NOMO-1 (cell line): ENCODE measurements around the gene NBEAL2.

ENCODE experiments used
- DNase-seq, 2 experiments: peaks; one replicate each; lab custom pipeline; 2025; ENCODE audit not compliant: unreplicated experiment in 2 of 2; lab: John Stamatoyannopoulos, UW

The NBEAL2 gene

DNA sequence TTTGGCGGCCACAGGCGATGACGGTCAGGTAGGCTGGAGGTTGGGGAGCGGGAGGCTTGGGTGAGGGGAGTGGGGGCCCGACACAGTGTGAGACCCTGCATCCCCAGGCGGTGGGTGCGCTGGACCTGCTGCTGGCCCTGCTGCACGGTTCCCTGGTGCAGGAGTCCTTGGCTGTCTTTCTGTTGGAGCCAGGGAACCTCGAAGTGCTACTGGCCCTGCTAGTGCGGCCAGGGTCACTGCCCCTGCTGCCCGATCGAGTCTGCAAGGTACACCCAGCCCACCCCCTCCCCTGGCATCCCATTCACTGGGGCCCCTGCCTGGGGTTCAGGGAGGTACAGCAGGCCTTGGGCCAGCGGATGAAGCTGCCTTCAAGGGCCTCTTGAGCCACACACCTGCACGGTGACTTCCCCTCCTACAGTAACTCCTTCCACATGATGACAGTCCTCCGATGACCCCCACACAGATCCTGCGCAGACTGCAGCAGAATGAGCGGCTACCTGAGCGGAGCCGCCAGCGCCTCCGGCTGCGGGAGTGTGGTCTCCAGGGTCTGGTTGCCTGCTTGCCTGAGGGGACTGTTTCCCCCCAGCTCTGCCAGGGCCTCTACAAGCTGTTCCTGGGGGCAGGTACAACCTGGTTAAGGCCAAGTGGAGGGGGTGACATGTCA, 19.5 kb downstream of the NBEAL2 start:
- no peak for DNase-seq

- no peak for DNase-seq
Observed at GRCh38 chr3:46999516-47000197, 20.2 kb downstream of the NBEAL2 start.

- DNase-seq: no peak
Observed at GRCh38 chr3:47000198-47000815, 20.8 kb downstream of the NBEAL2 start.

DNA sequence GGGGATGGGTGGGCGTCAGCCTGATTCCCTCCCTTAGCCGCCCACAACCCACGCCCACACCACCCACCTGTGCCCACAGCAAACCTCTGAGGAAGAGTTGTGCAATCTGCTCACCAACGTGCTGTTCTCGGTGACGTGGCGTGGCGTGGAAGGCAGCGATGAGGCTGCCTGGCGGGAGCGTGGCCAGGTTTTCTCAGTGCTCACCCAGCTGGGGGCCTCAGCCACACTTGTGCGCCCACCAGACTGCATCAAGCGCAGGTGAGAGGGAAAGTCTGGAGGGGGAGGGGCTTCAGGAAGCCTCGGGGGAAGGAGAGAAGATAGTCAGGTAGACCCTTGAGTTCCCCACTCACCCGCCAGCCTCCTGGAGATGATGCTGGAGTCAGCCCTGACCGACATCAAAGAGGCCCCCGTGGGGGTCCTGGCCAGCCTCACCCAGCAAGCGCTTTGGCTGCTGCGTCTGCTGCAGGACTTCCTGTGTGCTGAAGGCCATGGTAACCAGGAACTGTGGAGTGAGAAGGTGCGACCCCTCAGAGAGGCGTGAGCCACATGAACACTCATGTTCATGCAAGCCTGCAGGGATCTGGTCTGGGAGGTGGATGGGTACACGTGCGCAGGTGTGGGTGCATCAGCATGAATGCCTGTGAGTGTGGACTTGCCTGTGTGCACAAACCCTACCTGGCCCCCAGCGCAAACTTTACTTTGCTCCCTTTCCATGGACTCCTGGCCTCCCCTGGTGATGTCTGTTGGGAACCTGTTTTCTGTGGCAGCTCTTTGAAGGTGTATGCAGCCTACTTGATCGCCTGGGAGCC, 21.7 kb downstream of the NBEAL2 start:
- DNase-seq: no peak

GRCh38 chr3:47001731-47002170, 22.3 kb downstream of the NBEAL2 start:
- DNase-seq: no peak

DNA sequence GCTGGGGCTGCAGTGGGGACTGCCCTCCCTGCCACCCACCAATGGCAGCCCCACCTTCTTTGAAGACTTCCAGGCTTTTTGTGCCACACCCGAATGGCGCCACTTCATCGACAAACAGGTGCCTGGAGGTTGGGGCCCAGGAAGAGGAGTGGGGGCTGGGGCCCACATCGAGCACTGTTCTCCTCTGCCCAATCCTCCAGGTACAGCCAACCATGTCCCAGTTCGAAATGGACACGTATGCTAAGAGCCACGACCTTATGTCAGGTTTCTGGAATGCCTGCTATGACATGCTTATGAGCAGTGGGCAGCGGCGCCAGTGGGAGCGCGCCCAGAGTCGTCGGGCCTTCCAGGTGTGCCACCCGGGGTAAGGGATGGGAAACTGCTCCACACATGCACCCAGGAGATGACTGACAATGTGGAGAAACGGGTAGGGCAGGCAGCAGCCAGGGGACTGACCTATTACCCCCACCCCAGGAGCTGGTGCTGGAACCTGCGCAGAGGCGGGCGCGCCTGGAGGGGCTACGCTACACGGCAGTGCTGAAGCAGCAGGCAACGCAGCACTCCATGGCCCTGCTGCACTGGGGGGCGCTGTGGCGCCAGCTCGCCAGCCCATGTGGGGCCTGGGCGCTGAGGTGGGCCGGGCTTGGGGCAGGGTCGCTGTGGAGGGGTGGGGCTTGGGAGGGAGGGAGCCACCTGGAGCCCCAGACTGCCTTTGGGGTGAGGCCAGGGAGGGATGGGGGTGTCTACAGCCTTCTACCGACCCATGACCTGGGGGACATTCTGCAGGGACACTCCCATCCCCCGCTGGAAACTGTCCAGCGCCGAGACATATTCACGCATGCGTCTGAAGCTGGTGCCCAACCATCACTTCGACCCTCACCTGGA, 22.9 kb downstream of the NBEAL2 start:
- DNase-seq: no peak

DNA sequence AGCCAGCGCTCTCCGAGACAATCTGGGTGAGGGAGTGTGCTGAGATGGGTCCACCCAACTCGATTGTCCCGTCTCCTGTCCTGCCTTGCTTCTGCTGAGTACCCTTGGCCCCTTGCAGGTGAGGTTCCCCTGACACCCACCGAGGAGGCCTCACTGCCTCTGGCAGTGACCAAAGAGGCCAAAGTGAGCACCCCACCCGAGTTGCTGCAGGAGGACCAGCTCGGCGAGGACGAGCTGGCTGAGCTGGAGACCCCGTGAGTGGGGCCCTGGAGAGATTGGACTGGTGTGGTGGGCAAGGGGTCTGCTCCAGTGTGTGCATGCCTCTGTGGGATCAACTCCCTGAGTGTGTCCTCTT, 23.6 kb downstream of the NBEAL2 start:
- DNase-seq: no peak

GRCh38 chr3:47003461-47004368, 24.2 kb downstream of the NBEAL2 start:
- no peak for DNase-seq

DNA sequence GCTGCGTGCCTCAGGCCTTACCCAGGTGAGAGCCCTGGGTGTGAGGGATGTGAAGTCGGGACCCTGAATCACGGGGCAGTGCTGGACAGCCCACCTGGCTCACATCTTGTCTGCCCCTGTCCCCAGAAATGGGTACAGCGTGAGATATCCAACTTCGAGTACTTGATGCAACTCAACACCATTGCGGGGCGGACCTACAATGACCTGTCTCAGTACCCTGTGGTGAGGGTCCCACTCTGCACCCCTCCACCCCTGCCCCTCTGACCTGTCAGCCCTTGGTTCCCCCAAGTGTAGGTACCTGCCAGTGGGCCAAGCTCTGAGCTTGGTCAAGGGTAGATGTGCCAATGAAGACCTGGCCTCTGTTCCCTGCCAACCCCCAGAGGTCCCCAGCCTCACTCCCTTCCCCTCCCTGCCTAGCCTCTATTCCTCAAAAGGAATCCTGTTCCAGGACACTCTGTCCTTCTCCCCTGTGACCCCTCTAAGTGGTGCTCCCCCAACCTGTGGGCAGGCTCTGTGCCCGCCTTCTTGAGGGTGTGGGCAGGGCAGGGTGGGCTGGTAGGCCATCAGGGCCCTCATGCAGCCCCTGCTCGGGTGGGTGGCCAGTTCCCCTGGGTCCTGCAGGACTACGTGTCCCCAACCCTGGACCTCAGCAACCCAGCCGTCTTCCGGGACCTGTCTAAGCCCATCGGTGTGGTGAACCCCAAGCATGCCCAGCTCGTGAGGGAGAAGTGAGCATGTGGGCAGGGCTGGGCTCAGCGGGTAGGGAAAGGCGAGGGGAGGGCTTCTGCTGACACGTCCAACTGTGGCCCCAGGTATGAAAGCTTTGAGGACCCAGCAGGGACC, 25.1 kb downstream of the NBEAL2 start:
- no peak for DNase-seq

GRCh38 chr3:47005212-47006144, 26.0 kb downstream of the NBEAL2 start:
- no peak for DNase-seq

- DNase-seq: no peak
Observed at GRCh38 chr3:47006145-47006651, 26.7 kb downstream of the NBEAL2 start.

GRCh38 chr3:47007001-47007400, 27.5 kb downstream of the NBEAL2 start:
- no peak for DNase-seq

DNA sequence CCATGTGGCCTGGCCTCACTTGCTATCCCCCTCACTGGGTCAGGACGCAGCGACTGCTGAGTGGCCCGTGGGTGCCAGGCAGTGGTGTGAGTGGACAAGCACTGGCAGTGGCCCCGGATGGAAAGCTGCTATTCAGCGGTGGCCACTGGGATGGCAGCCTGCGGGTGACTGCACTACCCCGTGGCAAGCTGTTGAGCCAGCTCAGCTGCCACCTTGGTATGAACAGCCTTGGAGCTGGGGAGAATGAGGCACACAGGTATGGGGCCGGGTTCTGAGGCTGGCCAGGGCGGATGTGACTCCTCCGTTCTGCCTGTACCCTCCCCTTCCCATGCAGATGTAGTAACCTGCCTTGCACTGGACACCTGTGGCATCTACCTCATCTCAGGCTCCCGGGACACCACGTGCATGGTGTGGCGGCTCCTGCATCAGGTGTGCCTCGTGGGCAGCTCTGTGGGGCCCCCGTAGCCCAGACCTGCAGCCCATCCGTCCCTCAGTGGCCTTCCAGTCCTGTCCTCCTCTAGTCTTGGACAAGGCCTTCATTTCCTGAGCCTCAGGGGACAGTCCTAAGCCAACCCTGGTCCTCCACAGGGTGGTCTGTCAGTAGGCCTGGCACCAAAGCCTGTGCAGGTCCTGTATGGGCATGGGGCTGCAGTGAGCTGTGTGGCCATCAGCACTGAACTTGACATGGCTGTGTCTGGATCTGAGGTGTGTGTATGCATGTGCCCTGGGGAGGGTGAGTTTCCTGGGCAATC, 28.2 kb downstream of the NBEAL2 start:
- DNase-seq: no peak

GRCh38 chr3:47008234-47008796, 28.8 kb downstream of the NBEAL2 start:
- DNase-seq: no peak

GRCh38 chr3:47008851-47009224, 29.4 kb downstream of the NBEAL2 start:
- DNase-seq: no peak
